HL-60 (cell line): ENCODE results near the gene CELSR2.
"Not testable (repeated sequence)": the region's sequence is repeated elsewhere in the genome, so short reads cannot be mapped to it uniquely, and the experiment has no call there.

ENCODE experiments used
- DNase-seq, 2 experiments: peaks; one replicate each; pipeline ENCODE4 v3.0.0-alpha.2; 2010 to 2020; ENCODE audit warnings: low read depth in 1 of 2, low spot score in 1 of 2
- H3K27ac ChIP-seq: fragments of 250-450 bp; sonication (Bioruptor Pico); replicated peaks from 2 replicates; pipeline ENCODE4 v1.5.1; 2020; ENCODE audit warnings: mild to moderate bottlenecking, moderate library complexity
- H3K27me3 ChIP-seq: fragments of 250-450 bp; sonication (Bioruptor Pico); 2 replicates; pipeline ENCODE4 v1.5.1; 2021; ENCODE audit warnings: mild to moderate bottlenecking, moderate library complexity; ENCODE audit not compliant: insufficient read depth, poor library complexity, severe bottlenecking
- H3K4me3 ChIP-seq: replicated peaks from 2 replicates; pipeline ENCODE4 v1.5.1; 2011; ENCODE audit warnings: mild to moderate bottlenecking, control low read depth, low read length; ENCODE audit not compliant: insufficient read depth
- CTCF ChIP-seq: IDR thresholded peaks from one replicate; pipeline ENCODE4 v1.5.1; 2011; ENCODE audit warnings: low read length, control low read depth, inconsistent platforms; ENCODE audit not compliant: insufficient read depth
- GABPA ChIP-seq: IDR thresholded peaks from 2 replicates; pipeline ENCODE4 v1.6.1; 2012; ENCODE audit warnings: low read depth
- POLR2AphosphoS5 ChIP-seq: IDR thresholded peaks from 2 replicates; pipeline ENCODE4 v1.6.1; 2012; ENCODE audit warnings: low read depth
- REST ChIP-seq: IDR thresholded peaks from 2 replicates; pipeline ENCODE4 v1.6.1; 2012; ENCODE audit warnings: low read depth; ENCODE audit not compliant: insufficient replicate concordance
- SPI1 ChIP-seq: IDR thresholded peaks from 2 replicates; pipeline ENCODE4 v1.6.1; 2012; ENCODE audit warnings: low read depth, mild to moderate bottlenecking, borderline replicate concordance

CELSR2 gene

GRCh38 chr1:109301874-109302273, 52.5 kb downstream of the CELSR2 start:
- TF ChIP-seq CTCF (no peak), GABPA (no peak), REST (no peak), SPI1 (no peak), POLR2AphosphoS5 (no peak)
- Histone ChIP-seq H3K4me3 (no peak overlapping the region), H3K27me3 (peaks cover 4% of the 10 kb centered on the region), H3K27ac (no peak overlapping the region)
- no peak for DNase-seq

- Histone ChIP-seq H3K4me3 (no peak overlapping the region), H3K27ac (no peak overlapping the region), H3K27me3 (peaks cover 4% of the 10 kb centered on the region)
- DNase-seq = no peak
- no peak for TF ChIP-seq REST
Observed at GRCh38 chr1:109304226-109304920, 55.0 kb downstream of the CELSR2 start.

GRCh38 chr1:109305991-109306390, 56.7 kb downstream of the CELSR2 start:
- not testable (repeated sequence) for H3K27me3 ChIP-seq, H3K4me3 ChIP-seq, DNase-seq, H3K27ac ChIP-seq

GRCh38 chr1:109306832-109307273, 57.5 kb downstream of the CELSR2 start, which contains the start of gene MYBPHL:
Gene MYBPHL (minus strand): TSS chr1:109307011. CDS start chr1:109306991, 20 bp downstream.
- no peak within 1 kb of the TSS for H3K27ac ChIP-seq
- no peak for DNase-seq
- no peak within 1 kb of the TSS for H3K4me3 ChIP-seq
- H3K27me3 ChIP-seq = no peaks in the 10 kb centered on the region
- TF ChIP-seq POLR2AphosphoS5 = no peak
- no peak for TF ChIP-seq CTCF
- TF ChIP-seq SPI1 = no peak
